Spleen (tissue), 11 donors: ENCODE data around the gene TBX3. TPM values are rescaled to one million over a fixed set of nuclear protein-coding genes. Genes with fewer than 3 reads are reported as not detected.

Source experiments
- DNase-seq: peaks from one replicate; pipeline ENCODE4 v3.0.0-alpha.2; 2020
- H3K27ac ChIP-seq, 8 donors: fragments of 200-600 bp; sonication (generic) in 7 of 8; 1 replicate in 4 of 8; 2 replicates in 4 of 8; pipeline versions ENCODE4 v1.5.0 to v1.8.0; 2016 to 2021; ENCODE audit warnings: inconsistent platforms in 4 of 8, mild to moderate bottlenecking in 4 of 8, moderate library complexity in 1 of 8
- H3K27me3 ChIP-seq, 7 donors: fragments of 200-600 bp; sonication (generic) in 6 of 7; replicated peaks in 1 of 7; 1 replicate in 4 of 7; 2 replicates in 3 of 7; pipeline versions ENCODE4 v1.5.0 to v1.8.0; 2016 to 2021; ENCODE audit warnings: inconsistent platforms in 3 of 7, mild to moderate bottlenecking in 1 of 7
- H3K36me3 ChIP-seq, 6 donors: fragments of 200-600 bp; sonication (generic) in 5 of 6; 1 replicate in 4 of 6; 2 replicates in 2 of 6; pipeline versions ENCODE4 v1.5.0 to v1.8.0; 2016 to 2021; ENCODE audit warnings: inconsistent platforms in 2 of 6
- H3K4me1 ChIP-seq, 6 donors: fragments of 200-600 bp; sonication (generic) in 5 of 6; 1 replicate in 3 of 6; 2 replicates in 3 of 6; pipeline versions ENCODE4 v1.5.0 to v1.8.0; 2016 to 2021; ENCODE audit warnings: inconsistent platforms in 3 of 6
- H3K4me3 ChIP-seq, 8 donors: fragments of 200-600 bp; sonication (generic) in 7 of 8; 1 replicate in 4 of 8; 2 replicates in 4 of 8; pipeline versions ENCODE4 v1.5.0 to v1.8.0; 2016 to 2021; ENCODE audit warnings: inconsistent platforms in 4 of 8, mild to moderate bottlenecking in 4 of 8, moderate library complexity in 2 of 8
- H3K9me3 ChIP-seq, 8 donors: fragments of 200-600 bp; sonication (generic) in 7 of 8; 1 replicate in 4 of 8; 2 replicates in 4 of 8; pipeline versions ENCODE4 v1.5.0 to v1.8.0; 2016 to 2021; ENCODE audit warnings: inconsistent platforms in 4 of 8
- CTCF ChIP-seq, 11 experiments: fragments of 200-600 bp in 7 of 11; fragments of 450-650 bp in 4 of 11; sonication (generic) in 4 of 11; IDR thresholded peaks in 8 of 11; conservative IDR thresholded peaks in 3 of 11; 1 replicate in 7 of 11; 2 replicates in 4 of 11; pipeline versions ENCODE4 v1.4.0 to v1.8.0; 2016 to 2021; ENCODE audit warnings: antibody characterized with exemption in 11 of 11, inconsistent platforms in 4 of 11, mild to moderate bottlenecking in 1 of 11
- POLR2A ChIP-seq, 3 donors: fragments of 450-650 bp; IDR thresholded peaks; one replicate each; pipeline ENCODE4 v1.5.1; 2017; ENCODE audit warnings: antibody characterized with exemption in 3 of 3, mild to moderate bottlenecking in 1 of 3
- POLR2AphosphoS5 ChIP-seq, 3 donors: sonication (generic); formaldehyde crosslinking; IDR thresholded peaks; one replicate each; pipeline ENCODE4 v1.5.1; 2017; ENCODE audit warnings: antibody characterized with exemption in 3 of 3
- WGBS, 5 donors: extraction: QIAGEN DNeasy Blood & Tissue Kit in 3 of 5; methylation state at CpG; one replicate each; pipeline versions ENCODE4 v1.1.5 to v1.1.7; 2013 to 2018; 5-methylcytosine and 5-hydroxymethylcytosine counted together
- intact Hi-C: fragments of 100-400 bp; cut with DNase I; formaldehyde crosslinking; loops from one replicate; pipeline ENCODE4 v1.15.0; 2023; ENCODE audit warnings: low total_unique reads
- polyA plus RNA-seq, 3 donors: library from polyadenylated mRNA; stranded (reverse); fragments of 200-250 nt; gene quantifications; one replicate each; pipeline ENCODE4 v1.2.1, GENCODE V29; 2013
- total RNA-seq, 7 donors: library from RNA; depleted of rRNA in 3 of 7; stranded (reverse); fragments of >200 nt in 3 of 7; fragmentation: NEBNext Ultra II Directional in 4 of 7; extraction: Animal tissue kit (Norgen Biotek cat#: 25700) in 4 of 7; gene quantifications; one replicate each; pipeline versions ENCODE4 v1.1.0 to v1.2.1, GENCODE V29; 2016 to 2021
- donor health status: healthy with polysubstance abuse.
- donor health status: DM: no; HTN: no; CAD: no; lungs with moderate emphysema.
- donor health status: DM: no; HTN: no; CAD: no.
- donor health status: Bipolar disorder and iron deficiency.
- donor health status: healthy.
- donor health status: DM: no; HTN: no; CAD: no.
- donor health status: DM: yes; HTN: yes; CAD: no.

TBX3 gene
- total and polyA plus RNA-seq, 10 donors, result 3.1 to 22.1 (median 13.5) TPM

DNA sequence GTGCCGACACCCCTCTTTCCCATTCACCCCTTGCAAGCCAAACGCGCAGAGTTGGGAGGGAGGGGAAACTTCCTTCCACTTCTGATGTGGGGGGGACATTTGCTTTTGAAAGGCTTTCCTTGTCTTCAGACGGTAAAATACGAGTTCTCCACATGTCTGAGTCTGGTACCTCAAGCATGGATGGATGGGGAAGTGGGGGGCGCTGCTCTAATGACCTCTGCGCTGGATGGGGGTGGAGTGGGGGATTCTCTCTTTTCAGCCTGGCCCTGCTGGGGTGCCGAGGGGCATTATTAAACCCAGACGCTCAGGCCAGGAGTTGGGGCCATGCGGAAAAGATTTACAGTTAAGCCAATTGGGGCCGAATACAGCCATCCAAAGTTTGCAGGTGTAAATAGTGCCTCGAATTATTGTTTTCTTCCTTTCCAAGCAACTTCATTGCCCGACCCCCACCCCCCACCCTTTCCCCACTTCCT lies 9.1 kb upstream of the TBX3 start:
- Histone ChIP-seq H3K27me3 (peaks cover 0 to 100% (median 92%) of the 10 kb centered on the region in 7 donors), H3K9me3 (peaks cover 0 to 4% (median 0%) of the 10 kb centered on the region in 8 donors), H3K36me3 (no peaks in the 10 kb centered on the region), H3K4me3 (peak overlapping the region in 7 of 8 donors; percentile 17 to 59 (median 28)), H3K4me1 (peaks cover 0 to 24% (median 9%) of the 10 kb centered on the region in 6 donors), H3K27ac (no peak overlapping the region)
- intact Hi-C loops, result no loop called here
- TF ChIP-seq POLR2A (IDR thresholded peaks at IDR 0.05), result no peak
- no peak for TF ChIP-seq CTCF (IDR thresholded peaks at IDR 0.05 in 8 of 11, conservative IDR thresholded peaks at IDR 0.05 in 3 of 11)
- no peak for TF ChIP-seq POLR2AphosphoS5 (IDR thresholded peaks at IDR 0.05)
- 4 to 8% (median 7%) methylated on average over 12 to 13 of the region's 13 CpGs for WGBS, 5 donors
- DNase-seq, result no peak

GRCh38 chr12:114692186-114693058 lies 8.4 kb upstream of the TBX3 start:
- WGBS, 5 donors, result 6 to 10% (median 7%) methylated on average over 27 to 62 of the region's 62 CpGs
- Histone ChIP-seq H3K4me3 (peak overlapping the region in 7 of 8 donors; percentile 17 to 59 (median 28)), H3K36me3 (no peaks in the 10 kb centered on the region), H3K9me3 (peaks cover 0 to 4% (median 0%) of the 10 kb centered on the region in 8 donors), H3K4me1 (peaks cover 0 to 17% (median 8%) of the 10 kb centered on the region in 6 donors), H3K27me3 (peaks cover 0 to 100% (median 92%) of the 10 kb centered on the region in 7 donors), H3K27ac (no peak overlapping the region)
- TF ChIP-seq CTCF (IDR thresholded peaks at IDR 0.05 in 8 of 11, conservative IDR thresholded peaks at IDR 0.05 in 3 of 11), result no peak
- no peak for TF ChIP-seq POLR2AphosphoS5 (IDR thresholded peaks at IDR 0.05)
- no peak for TF ChIP-seq POLR2A (IDR thresholded peaks at IDR 0.05)
- DNase-seq, result no peak
- intact Hi-C loops, result no loop called here

DNA sequence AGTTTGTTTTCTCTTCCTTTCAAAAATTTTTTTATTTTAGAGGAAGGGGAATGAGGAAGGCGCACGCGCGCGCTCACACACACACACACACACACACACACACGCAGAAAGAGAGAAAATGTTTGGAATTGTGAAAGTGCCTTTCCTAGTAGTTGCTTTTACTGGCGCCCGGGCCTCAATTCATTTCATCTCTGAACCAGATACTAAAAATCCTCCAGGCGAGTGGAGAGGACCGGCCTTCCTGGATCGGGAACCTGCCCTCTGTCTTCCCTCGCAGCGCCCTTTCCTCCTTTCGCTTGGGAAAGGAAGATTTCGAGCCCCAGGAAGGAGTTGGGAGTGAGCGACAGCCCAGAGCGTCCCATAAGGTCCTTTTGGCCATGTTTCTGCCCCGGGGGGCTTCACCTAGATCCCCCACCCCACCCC lies 7.8 kb upstream of the TBX3 start:
- TF ChIP-seq POLR2AphosphoS5 (IDR thresholded peaks at IDR 0.05) (no peak), POLR2A (IDR thresholded peaks at IDR 0.05) (no peak), CTCF (IDR thresholded peaks at IDR 0.05 in 8 of 11, conservative IDR thresholded peaks at IDR 0.05 in 3 of 11) (no peak)
- Histone ChIP-seq H3K4me3 (peak overlapping the region in 2 of 8 donors; percentile 17 to 59), H3K27ac (no peak overlapping the region), H3K4me1 (peaks cover 0 to 15% (median 8%) of the 10 kb centered on the region in 6 donors), H3K9me3 (no peaks in the 10 kb centered on the region), H3K36me3 (no peaks in the 10 kb centered on the region), H3K27me3 (peaks cover 4 to 100% (median 92%) of the 10 kb centered on the region in 7 donors)
- no peak for DNase-seq
- 23 to 46% (median 29%) methylated on average over 18 of the region's 18 CpGs for WGBS, 5 donors
- intact Hi-C loops, result no loop called here

- Histone ChIP-seq H3K27ac (no peak overlapping the region), H3K4me3 (no peak overlapping the region), H3K36me3 (no peaks in the 10 kb centered on the region), H3K4me1 (peaks cover 0 to 20% (median 8%) of the 10 kb centered on the region in 6 donors), H3K9me3 (no peaks in the 10 kb centered on the region), H3K27me3 (peaks cover 4 to 100% (median 92%) of the 10 kb centered on the region in 7 donors)
- DNase-seq, result no peak
- TF ChIP-seq POLR2A (IDR thresholded peaks at IDR 0.05) (no peak), POLR2AphosphoS5 (IDR thresholded peaks at IDR 0.05) (no peak), CTCF (IDR thresholded peaks at IDR 0.05 in 8 of 11, conservative IDR thresholded peaks at IDR 0.05 in 3 of 11) (no peak)
- 44 to 62% (median 55%) methylated on average over 6 of the region's 6 CpGs for WGBS, 5 donors
- intact Hi-C loops, result no loop called here
These were observed 7.2 kb upstream of the TBX3 start for GRCh38 chr12:114691196-114691595.
